ENCODE data around the gene MMP20.

DNA sequence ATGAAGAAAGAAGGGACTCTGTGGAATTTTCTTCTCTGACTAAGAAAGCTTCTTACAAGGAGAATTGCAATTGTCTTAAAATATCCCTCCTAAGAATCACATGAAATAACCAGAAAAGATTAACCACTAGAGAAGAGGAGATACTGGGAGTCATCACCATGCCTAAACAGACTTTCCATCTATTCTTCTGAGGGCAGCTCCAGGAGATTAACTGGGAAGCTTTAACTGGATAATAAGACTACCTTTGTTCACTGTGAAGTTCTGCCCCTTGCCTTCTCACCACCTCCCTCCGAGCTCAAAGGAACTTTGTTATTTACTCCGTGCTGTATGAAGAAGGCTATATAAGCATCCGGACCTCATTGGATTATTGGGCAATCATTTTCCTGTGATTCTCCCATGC is 70.0 kb downstream of the MMP20 start:
- TF ChIP-seq POLR2A (IDR thresholded peaks at IDR 0.05) (no peak), EP300 (IDR thresholded peaks at IDR 0.05) (no peak)
- TF ChIP-seq, protein P1, sequence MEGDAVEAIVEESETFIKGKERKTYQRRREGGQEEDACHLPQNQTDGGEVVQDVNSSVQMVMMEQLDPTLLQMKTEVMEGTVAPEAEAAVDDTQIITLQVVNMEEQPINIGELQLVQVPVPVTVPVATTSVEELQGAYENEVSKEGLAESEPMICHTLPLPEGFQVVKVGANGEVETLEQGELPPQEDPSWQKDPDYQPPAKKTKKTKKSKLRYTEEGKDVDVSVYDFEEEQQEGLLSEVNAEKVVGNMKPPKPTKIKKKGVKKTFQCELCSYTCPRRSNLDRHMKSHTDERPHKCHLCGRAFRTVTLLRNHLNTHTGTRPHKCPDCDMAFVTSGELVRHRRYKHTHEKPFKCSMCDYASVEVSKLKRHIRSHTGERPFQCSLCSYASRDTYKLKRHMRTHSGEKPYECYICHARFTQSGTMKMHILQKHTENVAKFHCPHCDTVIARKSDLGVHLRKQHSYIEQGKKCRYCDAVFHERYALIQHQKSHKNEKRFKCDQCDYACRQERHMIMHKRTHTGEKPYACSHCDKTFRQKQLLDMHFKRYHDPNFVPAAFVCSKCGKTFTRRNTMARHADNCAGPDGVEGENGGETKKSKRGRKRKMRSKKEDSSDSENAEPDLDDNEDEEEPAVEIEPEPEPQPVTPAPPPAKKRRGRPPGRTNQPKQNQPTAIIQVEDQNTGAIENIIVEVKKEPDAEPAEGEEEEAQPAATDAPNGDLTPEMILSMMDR (IDR thresholded peaks at IDR 0.05) = no peak
